GM12878 (cell line): ENCODE data around the gene ART1. TPM values are rescaled to one million over a fixed set of nuclear protein-coding genes. Genes with fewer than 3 reads are reported as not detected.

ENCODE experiments used
- ATAC-seq: fragments of 200-7000 bp; cut with Tn5 transposase; 3 replicates; pipeline ENCODE4 v1.9.1; 2020; ENCODE audit warnings: mild to moderate bottlenecking, moderate library complexity
- BruUV-seq: library from RNA; stranded (reverse); fragments of 400-500 nt; replicated peaks from 2 replicates; lab custom pipeline; 2021; lab: Mats Ljungman, UMichigan
- CTCF ChIA-PET: fragments of 300-600 bp; sonication (Branson Sonifier 250); formaldehyde crosslinking; extraction: SDS; loops from one replicate; lab custom pipeline; 2021; ENCODE audit warnings: inconsistent platforms; lab: Yijun Ruan, JAX
- POLR2A ChIA-PET: fragments of 350-600 bp; formaldehyde crosslinking; extraction: SDS; loops from one replicate; lab custom pipeline; 2021; ENCODE audit warnings: inconsistent platforms; lab: Charles Lee
- RAD21 ChIA-PET: fragments of 300-600 bp; sonication (Branson Sonifier 250); formaldehyde crosslinking; loops from one replicate; lab custom pipeline; 2023; ENCODE audit warnings: antibody characterized with exemption; ENCODE audit not compliant: unreplicated experiment; lab: Charles Lee
- SMC1A ChIA-PET: fragments of 300-600 bp; sonication (Branson Sonifier 250); formaldehyde crosslinking; loops from one replicate; lab custom pipeline; 2023; ENCODE audit not compliant: unreplicated experiment, uncharacterized antibody; lab: Charles Lee
- DNase-seq: peaks from one replicate; pipeline ENCODE4 v3.0.0-alpha.2; 2011; ENCODE audit warnings: low read depth, low spot score
- FAIRE-seq: peaks from 3 replicates; lab custom pipeline; 2011; peaks lifted over from hg19 to GRCh38; lab: Jason Lieb, UNC
- H2AFZ ChIP-seq: 2 replicates; pipeline ENCODE4 v1.6.0; 2011; ENCODE audit warnings: low read depth, low read length, control low read depth; ENCODE audit not compliant: control insufficient read depth
- H3K27ac ChIP-seq: 2 replicates; pipeline ENCODE4 v1.5.1; 2011; ENCODE audit warnings: control low read depth; ENCODE audit not compliant: control insufficient read depth, insufficient read depth
- H3K27me3 ChIP-seq, 2 experiments: replicated peaks in 1 of 2; 2 replicates each; pipeline versions ENCODE4 v1.6.0 to v1.6.1; 2011; ENCODE audit warnings: low read length in 1 of 2; ENCODE audit not compliant: control insufficient read depth in 2 of 2, insufficient read depth in 2 of 2
- H3K36me3 ChIP-seq, 2 experiments: 2 replicates each; pipeline ENCODE4 v1.5.1; 2011; ENCODE audit warnings: low read length in 1 of 2; ENCODE audit not compliant: control insufficient read depth in 2 of 2, insufficient read depth in 2 of 2
- H3K4me1 ChIP-seq: 2 replicates; pipeline ENCODE4 v1.6.1; 2011; ENCODE audit warnings: mild to moderate bottlenecking, low read length, moderate library complexity, mixed read lengths; ENCODE audit not compliant: control insufficient read depth, insufficient read depth
- H3K4me2 ChIP-seq: 2 replicates; pipeline ENCODE4 v1.6.0; 2011; ENCODE audit warnings: control low read depth; ENCODE audit not compliant: control insufficient read depth, insufficient read depth
- H3K4me3 ChIP-seq: fragments of 200-600 bp; sonication (generic); 2 replicates; pipeline ENCODE4 v1.5.1; 2016
- H3K79me2 ChIP-seq: 2 replicates; pipeline ENCODE4 v1.6.0; 2011; ENCODE audit warnings: low read length; ENCODE audit not compliant: control insufficient read depth, insufficient read depth
- H3K9ac ChIP-seq: 2 replicates; pipeline ENCODE4 v1.8.0; 2011; ENCODE audit warnings: low read length, control low read depth, mixed read lengths; ENCODE audit not compliant: control insufficient read depth, insufficient read depth
- H3K9me3 ChIP-seq: replicated peaks from 3 replicates; pipeline ENCODE4 v1.5.1; 2011; ENCODE audit warnings: mild to moderate bottlenecking, low read length; ENCODE audit not compliant: control insufficient read depth, insufficient read depth
- H4K20me1 ChIP-seq: 2 replicates; pipeline ENCODE4 v1.6.0; 2011; ENCODE audit not compliant: control insufficient read depth, insufficient read depth
- EED ChIP-seq: sonication (generic); IDR thresholded peaks from 2 replicates; pipeline ENCODE4 v1.6.1; 2016; ENCODE audit warnings: antibody characterized with exemption, low read depth
- MEF2A ChIP-seq: IDR thresholded peaks from 2 replicates; pipeline ENCODE4 v1.6.1; 2011; ENCODE audit warnings: low read depth, mild to moderate bottlenecking, low read length, moderate library complexity; ENCODE audit not compliant: insufficient read depth
- RFX5 ChIP-seq: IDR thresholded peaks from 2 replicates; pipeline ENCODE4 v1.6.1; 2011; ENCODE audit warnings: low read depth, low read length, improper control_type of control experiment
- WRNIP1 ChIP-seq: IDR thresholded peaks from 2 replicates; pipeline ENCODE4 v1.6.1; 2011; ENCODE audit warnings: low read depth, low read length, improper control_type of control experiment, borderline replicate concordance
- WGBS: methylation state at CpG from one replicate; pipeline ENCODE4 v1.1.6; 2016; ENCODE audit warnings: low lambda C conversion rate; ENCODE audit not compliant: insufficient replicate concordance, insufficient coverage; ENCODE audit errors: missing lambda C conversion rate; 5-methylcytosine and 5-hydroxymethylcytosine counted together
- in situ Hi-C: fragments of 300-500 bp; cut with MboI; formaldehyde crosslinking; loops from 9 replicates; pipeline ENCODE4 v1.14.3; 2018; ENCODE audit warnings: mixed read lengths
- intact Hi-C: fragments of 100-400 bp; cut with micrococcal nuclease; formaldehyde crosslinking; loops from one replicate; pipeline ENCODE4 v1.14.2; 2022; ENCODE audit not compliant: unreplicated experiment
- polyA plus RNA-seq, 11 experiments: library from polyadenylated mRNA; depleted of rRNA in 4 of 11; unstranded in 6 of 11; stranded (reverse) in 5 of 11; fragments of >200 nt; fragmentation: Nextera tagmentation in 4 of 11; fragmentation: Illumina TruSeq in 1 of 11; extraction: Ambion mirVana in 4 of 11; extraction: Trizol in 1 of 11; gene quantifications; 1 replicate in 1 of 11; 2 replicates in 10 of 11; pipeline versions ENCODE4 v1.2.1 to v1.2.3, GENCODE V29; 2011 to 2016; ENCODE audit warnings: inconsistent platforms in 2 of 11, missing spikeins in 2 of 11, low read depth in 1 of 11
- total RNA-seq, 4 experiments: library from RNA; depleted of rRNA in 3 of 4; stranded (reverse); fragments of >200 nt in 3 of 4; fragmentation: Illumina TruSeq in 1 of 4; extraction: Trizol in 1 of 4; gene quantifications; 2 replicates each; pipeline versions ENCODE4 v1.2.1 to v1.2.3, GENCODE V29; 2013 to 2021
- TF ChIP-seq, protein P1 (sequence below): fragments of 450-650 bp; IDR thresholded peaks from 2 replicates; pipeline ENCODE4 v1.6.1; 2016; ENCODE audit warnings: mild to moderate bottlenecking

The ART1 gene
- total and polyA plus RNA-seq, 10 of the 15 experiments (the other 5 are each of a cell fraction or from before 2014, with no cell fraction given), result not detected

DNA sequence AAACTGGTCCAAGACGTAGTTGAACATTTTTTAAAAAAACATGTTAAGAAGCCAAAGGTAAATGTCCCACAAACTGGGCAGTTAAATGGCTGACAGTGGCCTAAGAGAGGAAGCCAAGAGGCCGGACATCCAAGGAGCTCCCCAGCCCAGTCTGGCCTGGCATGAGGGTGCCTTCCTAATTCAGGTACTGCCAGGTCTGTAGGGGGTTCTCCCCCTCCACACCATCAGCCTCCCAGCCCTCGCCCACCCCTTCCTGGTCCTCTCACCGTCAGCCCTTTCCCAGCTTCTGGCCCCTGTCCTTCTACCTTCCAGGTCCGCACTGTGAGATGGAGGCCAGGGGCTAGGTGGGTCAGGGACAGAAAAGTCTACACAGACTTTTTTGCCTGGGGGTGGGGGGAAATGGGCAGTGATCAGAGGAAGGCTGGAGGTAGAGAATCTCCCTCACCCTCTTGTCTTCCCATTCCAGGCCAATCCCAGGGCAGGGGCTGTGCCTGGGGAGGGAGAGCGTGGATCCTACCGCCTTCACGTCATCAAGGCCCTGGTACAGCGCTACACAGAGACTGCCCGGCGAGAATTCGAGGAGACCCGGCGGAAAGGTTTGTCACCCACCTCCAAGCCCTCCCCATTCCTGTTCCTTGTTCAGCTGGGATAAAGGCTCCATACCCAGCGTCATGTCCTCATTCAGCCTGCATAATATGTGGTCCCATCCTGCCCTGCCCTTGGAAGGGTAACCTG lies 9.1 kb upstream of the ART1 start:
- ChIA-PET RAD21 (no interaction called here), POLR2A (no interaction called here), SMC1A (no interaction called here), CTCF (no interaction called here)
- Histone ChIP-seq H4K20me1 (no peaks in the 10 kb centered on the region), H2AFZ (no peak overlapping the region), H3K27ac (no peak overlapping the region), H3K79me2 (no peaks in the 10 kb centered on the region), H3K4me3 (no peak overlapping the region), H3K9ac (no peak overlapping the region), H3K4me1 (no peaks in the 10 kb centered on the region), H3K27me3 (no peaks in the 10 kb centered on the region; a peak in 3 of 4 replicates), H3K9me3 (no peaks in the 10 kb centered on the region), H3K36me3 (no peaks in the 10 kb centered on the region), H3K4me2 (no peak overlapping the region)
- intact Hi-C loops (no loop called here), in situ Hi-C loops (loop anchor here (10.0 kb wide), 1 partner anchor 59 kb away; no protein-coding TSS in a partner anchor)
- no peak for TF ChIP-seq WRNIP1
- no peak for TF ChIP-seq MEF2A
- TF ChIP-seq, protein P1, sequence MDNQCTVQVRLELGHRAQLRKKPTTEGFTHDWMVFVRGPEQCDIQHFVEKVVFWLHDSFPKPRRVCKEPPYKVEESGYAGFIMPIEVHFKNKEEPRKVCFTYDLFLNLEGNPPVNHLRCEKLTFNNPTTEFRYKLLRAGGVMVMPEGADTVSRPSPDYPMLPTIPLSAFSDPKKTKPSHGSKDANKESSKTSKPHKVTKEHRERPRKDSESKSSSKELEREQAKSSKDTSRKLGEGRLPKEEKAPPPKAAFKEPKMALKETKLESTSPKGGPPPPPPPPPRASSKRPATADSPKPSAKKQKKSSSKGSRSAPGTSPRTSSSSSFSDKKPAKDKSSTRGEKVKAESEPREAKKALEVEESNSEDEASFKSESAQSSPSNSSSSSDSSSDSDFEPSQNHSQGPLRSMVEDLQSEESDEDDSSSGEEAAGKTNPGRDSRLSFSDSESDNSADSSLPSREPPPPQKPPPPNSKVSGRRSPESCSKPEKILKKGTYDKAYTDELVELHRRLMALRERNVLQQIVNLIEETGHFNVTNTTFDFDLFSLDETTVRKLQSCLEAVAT, result no peak
- no peak for TF ChIP-seq EED
- no peak for TF ChIP-seq RFX5
- WGBS, result 41% methylated on average over 15 of the region's 15 CpGs
- ATAC-seq (no peak), DNase-seq (no peak), FAIRE-seq (no peak)
- no TSS peak for BruUV-seq
